Activated naive CD8-positive, alpha-beta T cell treated with anti-CD3 and anti-CD28 coated beads, Interleukin-2, amount 50 U/mL, for 16 hours (primary cell): Measurements from ENCODE around the gene CRHR1.

Source experiments
- DNase-seq: peaks from one replicate; pipeline ENCODE4 v3.0.0-alpha.2; 2020; ENCODE audit warnings: low read depth, low spot score

Gene CRHR1

GRCh38 chr17:45867171-45867570 is 83.1 kb downstream of the CRHR1 start:
- no peak for DNase-seq

- DNase-seq: no peak
Measured at GRCh38 chr17:45867702-45868101, 83.6 kb downstream of the CRHR1 start.

- no peak for DNase-seq
Measured at GRCh38 chr17:45868276-45868675, 84.2 kb downstream of the CRHR1 start.

- no peak for DNase-seq
Measured at GRCh38 chr17:45869676-45870341, 85.7 kb downstream of the CRHR1 start.

GRCh38 chr17:45870342-45870974 is 86.3 kb downstream of the CRHR1 start:
- DNase-seq: no peak

- DNase-seq: no peak
Measured at GRCh38 chr17:45871718-45872117, 87.6 kb downstream of the CRHR1 start.

- no peak for DNase-seq
Measured at GRCh38 chr17:45873728-45874127, 89.6 kb downstream of the CRHR1 start.

- no peak for DNase-seq
Measured at GRCh38 chr17:45874151-45874550, 90.0 kb downstream of the CRHR1 start.

- no peak for DNase-seq
Measured at GRCh38 chr17:45876539-45876938, 92.4 kb downstream of the CRHR1 start.

- no peak for DNase-seq
Measured at GRCh38 chr17:45877467-45877866, 93.3 kb downstream of the CRHR1 start.

- DNase-seq: no peak
Measured at GRCh38 chr17:45883063-45883462, 98.9 kb downstream of the CRHR1 start.
